Muscle of leg (tissue), 11 donors: Measurements from ENCODE around the gene SPHKAP. TPM values are rescaled to one million over a fixed set of nuclear protein-coding genes. Genes with fewer than 3 reads are reported as not detected.

Experiments used
- DNase-seq: peaks from one replicate; pipeline ENCODE4 v3.0.0; 2013
- H3K27ac ChIP-seq: one replicate; pipeline ENCODE4 v1.5.1; 2013; ENCODE audit warnings: mild to moderate bottlenecking, low read length, control low read depth
- H3K27me3 ChIP-seq: one replicate; pipeline ENCODE4 v1.6.1; 2013; ENCODE audit warnings: low read length; ENCODE audit not compliant: control insufficient read depth, insufficient read depth
- H3K36me3 ChIP-seq: one replicate; pipeline ENCODE4 v1.6.1; 2013; ENCODE audit warnings: low read length; ENCODE audit not compliant: control insufficient read depth, insufficient read depth
- H3K4me1 ChIP-seq: one replicate; pipeline ENCODE4 v1.6.1; 2013; ENCODE audit warnings: low read length; ENCODE audit not compliant: control insufficient read depth, insufficient read depth
- H3K4me3 ChIP-seq: one replicate; pipeline ENCODE4 v1.5.1; 2013; ENCODE audit warnings: low read length, control low read depth
- H3K9me3 ChIP-seq: replicated peaks from 2 replicates; pipeline ENCODE4 v1.6.1; 2013; ENCODE audit warnings: low read depth, low read length; ENCODE audit not compliant: control insufficient read depth
- WGBS: methylation state at CpG from one replicate; pipeline ENCODE4 v1.1.5; 2013; ENCODE audit warnings: missing lambda C conversion rate; ENCODE audit not compliant: insufficient coverage; 5-methylcytosine and 5-hydroxymethylcytosine counted together
- polyA plus RNA-seq, 8 donors: library from polyadenylated mRNA; unstranded; fragments of 120-200 nt; gene quantifications; one replicate each; pipeline versions ENCODE4 v1.2.1 to v1.2.3, GENCODE V29; 2013; ENCODE audit warnings: inconsistent platforms in 1 of 8, low replicate concordance in 1 of 8; ENCODE audit not compliant: insufficient read length in 8 of 8, insufficient read depth in 1 of 8
- total RNA-seq: library from RNA; stranded (reverse); fragments of 120-200 nt; gene quantifications from one replicate; pipeline ENCODE4 v1.2.4, GENCODE V29; 2013

SPHKAP gene
- total and polyA plus RNA-seq, 9 donors, result 10.9 to 29.0 (median 17.3) TPM

GRCh38 chr2:228039752-228040534 is 141.5 kb downstream of the SPHKAP start:
- peak; percentile 4 for DNase-seq
- Histone ChIP-seq H3K4me1 (no peaks in the 10 kb centered on the region), H3K27ac (no peak overlapping the region), H3K4me3 (no peak overlapping the region), H3K27me3 (no peaks in the 10 kb centered on the region), H3K9me3 (no peaks in the 10 kb centered on the region), H3K36me3 (no peaks in the 10 kb centered on the region)
- WGBS, result 40% methylated on average over 1 of the region's 5 CpGs

GRCh38 chr2:228038967-228039366 is 142.5 kb downstream of the SPHKAP start:
- H3K36me3 ChIP-seq, result no peaks in the 10 kb centered on the region
- no peak for DNase-seq
- H3K4me3 ChIP-seq, result no peak overlapping the region
- H3K9me3 ChIP-seq, result no peaks in the 10 kb centered on the region
- WGBS, result no CpG with 5 or more reads among the region's 4 CpGs
- H3K4me1 ChIP-seq, result no peaks in the 10 kb centered on the region
- H3K27ac ChIP-seq, result no peak overlapping the region
- no peaks in the 10 kb centered on the region for H3K27me3 ChIP-seq

- H3K4me1 ChIP-seq, result no peaks in the 10 kb centered on the region
- no peak overlapping the region for H3K27ac ChIP-seq
- WGBS, result 39% methylated on average over 3 of the region's 3 CpGs
- H3K9me3 ChIP-seq, result no peaks in the 10 kb centered on the region
- no peak overlapping the region for H3K4me3 ChIP-seq
- DNase-seq, result no peak
- H3K36me3 ChIP-seq, result no peaks in the 10 kb centered on the region
- no peaks in the 10 kb centered on the region for H3K27me3 ChIP-seq
Measured at GRCh38 chr2:228037915-228038314, 143.6 kb downstream of the SPHKAP start.

- Histone ChIP-seq H3K4me1 (no peaks in the 10 kb centered on the region), H3K4me3 (no peak overlapping the region), H3K27ac (no peak overlapping the region), H3K27me3 (no peaks in the 10 kb centered on the region), H3K36me3 (peaks cover 4% of the 10 kb centered on the region), H3K9me3 (peaks cover 7% of the 10 kb centered on the region)
- 90% methylated on average over 2 of the region's 6 CpGs for WGBS
- no peak for DNase-seq
Measured at GRCh38 chr2:228023619-228024018, 157.9 kb downstream of the SPHKAP start.

DNA sequence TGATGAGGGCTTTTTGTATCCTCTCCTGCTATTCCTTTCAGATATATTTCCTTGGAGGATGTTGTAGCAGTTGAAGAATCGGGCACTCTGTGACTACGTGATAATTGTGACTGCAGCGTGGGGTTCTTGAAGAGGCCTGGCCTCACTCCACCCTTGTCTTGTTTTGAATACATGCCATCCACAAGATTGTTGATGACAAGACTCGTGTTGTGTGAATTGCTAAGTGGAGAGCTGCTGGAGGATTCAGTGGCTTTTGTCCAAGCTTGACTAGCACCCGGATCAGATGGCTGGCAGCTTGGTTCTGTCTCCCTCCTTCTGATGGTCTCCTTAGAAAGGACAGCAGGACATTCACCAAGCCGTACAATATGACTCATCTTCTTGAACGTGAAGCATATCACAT is 163.2 kb downstream of the SPHKAP start:
- DNase-seq, result no peak
- 93% methylated on average over 3 of the region's 7 CpGs for WGBS
- Histone ChIP-seq H3K36me3 (peaks cover 4% of the 10 kb centered on the region), H3K4me3 (no peak overlapping the region), H3K4me1 (no peaks in the 10 kb centered on the region), H3K27me3 (no peaks in the 10 kb centered on the region), H3K27ac (no peak overlapping the region), H3K9me3 (peaks cover 10% of the 10 kb centered on the region)

DNA sequence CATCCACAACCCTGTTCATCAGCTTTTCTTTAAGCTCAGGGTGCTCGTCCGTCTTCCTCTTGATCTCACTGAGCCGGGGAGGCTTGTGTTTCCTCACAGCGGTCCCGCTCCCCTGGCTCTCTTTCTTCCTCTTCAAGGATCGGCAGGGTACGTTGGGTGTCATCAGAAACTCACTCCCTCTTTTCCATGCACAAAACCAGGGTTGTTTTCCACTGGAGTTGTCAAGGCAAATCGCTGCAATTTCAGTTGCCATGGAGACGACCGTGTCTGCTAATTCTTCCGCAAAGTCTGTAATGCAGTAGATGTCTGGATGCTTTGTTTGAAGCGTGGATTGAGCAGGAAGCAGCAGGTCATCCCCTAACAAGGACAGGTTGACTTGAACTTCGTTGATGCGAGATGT is 163.7 kb downstream of the SPHKAP start:
- Histone ChIP-seq H3K4me1 (no peaks in the 10 kb centered on the region), H3K27ac (no peak overlapping the region), H3K9me3 (peaks cover 10% of the 10 kb centered on the region), H3K4me3 (no peak overlapping the region), H3K36me3 (peaks cover 4% of the 10 kb centered on the region), H3K27me3 (no peaks in the 10 kb centered on the region)
- 82% methylated on average over 11 of the region's 14 CpGs for WGBS
- DNase-seq, result no peak

DNA sequence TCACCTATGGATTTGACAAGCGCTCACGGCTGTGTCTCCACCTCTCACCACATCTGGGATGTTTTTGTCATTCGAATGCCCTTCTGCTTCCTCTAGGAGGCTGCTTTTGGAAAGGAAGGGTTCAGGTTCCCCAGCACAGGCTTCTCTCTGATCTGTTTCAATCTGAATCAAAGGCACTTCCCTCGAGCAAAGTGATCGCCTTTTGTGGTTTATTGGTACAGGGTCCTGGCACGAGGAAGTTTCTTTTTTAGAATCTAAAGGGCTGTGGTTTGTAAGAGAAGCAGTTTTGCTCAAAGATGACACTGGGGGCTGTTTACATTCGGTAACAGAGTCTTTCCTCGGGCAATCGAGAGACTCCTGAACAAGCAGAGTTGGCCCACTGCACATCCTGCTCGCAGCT is 165.1 kb downstream of the SPHKAP start:
- DNase-seq, result no peak
- 54% methylated on average over 5 of the region's 10 CpGs for WGBS
- Histone ChIP-seq H3K36me3 (peaks cover 4% of the 10 kb centered on the region), H3K27ac (no peak overlapping the region), H3K27me3 (no peaks in the 10 kb centered on the region), H3K9me3 (peaks cover 10% of the 10 kb centered on the region), H3K4me3 (no peak overlapping the region), H3K4me1 (no peaks in the 10 kb centered on the region)

- H3K27ac ChIP-seq, result no peak overlapping the region
Measured at GRCh38 chr2:228015741-228016140, 165.7 kb downstream of the SPHKAP start.

GRCh38 chr2:227996366-227996765 is 185.1 kb downstream of the SPHKAP start:
- no peaks in the 10 kb centered on the region for H3K36me3 ChIP-seq
- H3K4me3 ChIP-seq, result no peak overlapping the region
- WGBS, result 16% methylated on average over 3 of the region's 3 CpGs
- no peaks in the 10 kb centered on the region for H3K9me3 ChIP-seq
- H3K4me1 ChIP-seq, result no peaks in the 10 kb centered on the region
- no peak overlapping the region for H3K27ac ChIP-seq
- DNase-seq, result peak; percentile 51
- H3K27me3 ChIP-seq, result no peaks in the 10 kb centered on the region

More at GRCh38 chr2:228015741-228016140, 165.7 kb downstream of the SPHKAP start:
- DNase-seq, result no peak
- Histone ChIP-seq H3K27me3 (no peaks in the 10 kb centered on the region), H3K9me3 (peaks cover 9% of the 10 kb centered on the region), H3K4me3 (no peak overlapping the region), H3K4me1 (no peaks in the 10 kb centered on the region), H3K36me3 (peaks cover under 1% of the 10 kb centered on the region)
- no CpG with 5 or more reads among the region's 1 CpG for WGBS

- Histone ChIP-seq H3K27ac (no peak overlapping the region), H3K4me3 (no peak overlapping the region), H3K4me1 (no peaks in the 10 kb centered on the region), H3K36me3 (peaks cover 2% of the 10 kb centered on the region), H3K27me3 (no peaks in the 10 kb centered on the region), H3K9me3 (no peaks in the 10 kb centered on the region)
- no peak for DNase-seq
- WGBS, result no CpG with 5 or more reads among the region's 4 CpGs
Measured at GRCh38 chr2:227990937-227991336, 190.6 kb downstream of the SPHKAP start.
